ENCODE measurements around the gene C12orf75. TPM values are rescaled to one million over a fixed set of nuclear protein-coding genes. Genes with fewer than 3 reads are reported as not detected.

The C12orf75 gene
- total RNA-seq, 1 donor from 2014 or later, result 40.4 TPM

- Mint-ChIP-seq H3K9me3 (peaks cover 3% of the 10 kb centered on the region), H3K4me1 (peaks cover 13% of the 10 kb centered on the region), H3K36me3 (ENCODE audit: low read depth) (peaks cover 12% of the 10 kb centered on the region), H3K4me3 (no peak overlapping the region), H3K27ac (ENCODE audit: unreplicated experiment) (no peak overlapping the region), H3K27me3 (ENCODE audit: low read depth) (no peaks in the 10 kb centered on the region)
- DNase-seq (ENCODE audit: low read depth, low spot score), result no peak
- no peak for TF ChIP-seq CTCF (conservative IDR thresholded peaks at IDR 0.05)
Measured at GRCh38 chr12:105363890-105364289, 33.4 kb downstream of the C12orf75 start.

- TF ChIP-seq CTCF (conservative IDR thresholded peaks at IDR 0.05), result no peak
- peaks cover 3% of the 10 kb centered on the region for H3K9me3 Mint-ChIP-seq
- no peaks in the 10 kb centered on the region for H3K27me3 Mint-ChIP-seq (ENCODE audit: low read depth)
- H3K27ac Mint-ChIP-seq (ENCODE audit: unreplicated experiment), result no peak overlapping the region
- H3K4me1 Mint-ChIP-seq, result peaks cover 13% of the 10 kb centered on the region
- H3K4me3 Mint-ChIP-seq, result no peak overlapping the region
- no peak for DNase-seq (ENCODE audit: low read depth, low spot score)
- peaks cover 10% of the 10 kb centered on the region for H3K36me3 Mint-ChIP-seq (ENCODE audit: low read depth)
Measured at GRCh38 chr12:105365231-105365630, 34.7 kb downstream of the C12orf75 start.

GRCh38 chr12:105368047-105368646 lies 37.7 kb downstream of the C12orf75 start:
- Mint-ChIP-seq H3K27ac (ENCODE audit: unreplicated experiment) (no peak overlapping the region), H3K27me3 (ENCODE audit: low read depth) (no peaks in the 10 kb centered on the region), H3K36me3 (ENCODE audit: low read depth) (peaks cover 7% of the 10 kb centered on the region), H3K9me3 (no peaks in the 10 kb centered on the region), H3K4me3 (no peak overlapping the region), H3K4me1 (peaks cover 13% of the 10 kb centered on the region)
- TF ChIP-seq CTCF (conservative IDR thresholded peaks at IDR 0.05), result no peak
- no peak for DNase-seq (ENCODE audit: low read depth, low spot score)

GRCh38 chr12:105369014-105369413 lies 38.5 kb downstream of the C12orf75 start:
- Mint-ChIP-seq H3K27me3 (ENCODE audit: low read depth) (no peaks in the 10 kb centered on the region), H3K4me3 (no peak overlapping the region), H3K27ac (ENCODE audit: unreplicated experiment) (no peak overlapping the region), H3K9me3 (no peaks in the 10 kb centered on the region), H3K4me1 (peaks cover 13% of the 10 kb centered on the region), H3K36me3 (ENCODE audit: low read depth) (peaks cover 7% of the 10 kb centered on the region)
- DNase-seq (ENCODE audit: low read depth, low spot score), result no peak
- TF ChIP-seq CTCF (conservative IDR thresholded peaks at IDR 0.05), result no peak

GRCh38 chr12:105374303-105374702 lies 43.8 kb downstream of the C12orf75 start:
- DNase-seq (ENCODE audit: low read depth, low spot score), result no peak
- TF ChIP-seq CTCF (conservative IDR thresholded peaks at IDR 0.05), result no peak
- Mint-ChIP-seq H3K27me3 (ENCODE audit: low read depth) (no peaks in the 10 kb centered on the region), H3K9me3 (no peaks in the 10 kb centered on the region), H3K4me3 (no peak overlapping the region), H3K36me3 (ENCODE audit: low read depth) (peaks cover 7% of the 10 kb centered on the region), H3K4me1 (no peaks in the 10 kb centered on the region), H3K27ac (ENCODE audit: unreplicated experiment) (no peak overlapping the region)

All from neural crest cell (in vitro differentiated cells).